ENCODE results near the gene DDIT3.
"Not testable (repeated sequence)": the region's sequence is repeated elsewhere in the genome, so short reads cannot be mapped to it uniquely, and the experiment has no call there.

Gene DDIT3

GRCh38 chr12:57514246-57514645 lies 6.1 kb downstream of the DDIT3 start:
- DNase-seq (ENCODE audit: low read depth in 1 of 2, low spot score in 1 of 2), result not testable (repeated sequence)

DNA sequence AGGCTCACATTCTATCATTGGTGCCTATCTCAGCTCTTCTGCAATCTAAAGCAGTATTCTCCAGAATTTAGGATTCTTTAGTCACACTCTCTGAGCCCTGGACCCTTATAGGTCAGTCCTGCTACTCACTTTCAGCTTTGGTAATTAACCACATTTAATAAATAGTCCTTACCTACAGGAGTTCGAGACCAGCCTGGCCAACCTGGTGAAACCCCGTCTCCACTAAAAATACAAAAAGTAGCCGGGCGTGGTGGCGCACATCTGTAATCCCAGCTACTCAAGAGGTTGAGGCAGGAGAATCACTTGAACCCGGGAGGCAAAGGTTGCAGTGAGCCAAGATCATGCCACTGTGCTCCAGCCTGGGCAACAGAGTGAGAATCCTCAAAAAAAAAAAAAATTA lies 6.6 kb downstream of the DDIT3 start:
- DNase-seq (ENCODE audit: low read depth in 1 of 2, low spot score in 1 of 2), result not testable (repeated sequence)

DNA sequence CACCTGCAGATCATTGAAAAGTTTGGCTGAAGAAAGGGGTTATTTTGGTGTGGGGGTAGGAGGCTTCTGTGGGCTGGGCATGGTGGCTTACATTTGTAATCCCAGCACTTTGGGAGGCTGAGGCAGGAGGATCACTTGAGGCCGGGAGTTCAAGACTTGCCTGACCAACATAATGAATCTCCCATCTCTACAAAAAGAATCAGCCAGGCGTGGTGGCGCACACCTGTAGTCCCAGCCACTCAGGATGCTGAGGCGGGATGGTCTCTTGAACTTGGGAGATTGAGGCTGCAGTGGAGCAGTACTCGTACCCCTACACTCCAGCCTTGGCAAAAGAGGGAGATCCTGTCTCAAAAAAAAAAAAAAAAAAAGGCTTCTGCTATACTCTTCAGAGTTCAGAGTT lies 7.0 kb downstream of the DDIT3 start:
- no peak for DNase-seq (ENCODE audit: low read depth in 1 of 2, low spot score in 1 of 2)

DNA sequence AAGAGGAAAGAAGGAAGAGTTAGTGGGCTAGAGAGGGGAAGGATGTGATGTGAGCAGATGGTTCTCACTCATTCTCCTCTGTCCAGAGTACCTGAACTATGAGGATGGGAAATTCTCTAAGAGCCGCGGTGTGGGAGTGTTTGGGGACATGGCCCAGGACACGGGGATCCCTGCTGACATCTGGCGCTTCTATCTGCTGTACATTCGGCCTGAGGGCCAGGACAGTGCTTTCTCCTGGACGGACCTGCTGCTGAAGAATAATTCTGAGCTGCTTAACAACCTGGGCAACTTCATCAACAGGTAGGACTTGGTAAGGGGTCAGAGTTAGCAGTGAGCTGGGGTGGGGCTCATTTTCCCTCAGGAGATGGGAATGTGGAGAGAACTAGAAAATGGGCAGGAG lies 7.6 kb downstream of the DDIT3 start:
- DNase-seq (ENCODE audit: low read depth in 1 of 2, low spot score in 1 of 2), result no peak

DNA sequence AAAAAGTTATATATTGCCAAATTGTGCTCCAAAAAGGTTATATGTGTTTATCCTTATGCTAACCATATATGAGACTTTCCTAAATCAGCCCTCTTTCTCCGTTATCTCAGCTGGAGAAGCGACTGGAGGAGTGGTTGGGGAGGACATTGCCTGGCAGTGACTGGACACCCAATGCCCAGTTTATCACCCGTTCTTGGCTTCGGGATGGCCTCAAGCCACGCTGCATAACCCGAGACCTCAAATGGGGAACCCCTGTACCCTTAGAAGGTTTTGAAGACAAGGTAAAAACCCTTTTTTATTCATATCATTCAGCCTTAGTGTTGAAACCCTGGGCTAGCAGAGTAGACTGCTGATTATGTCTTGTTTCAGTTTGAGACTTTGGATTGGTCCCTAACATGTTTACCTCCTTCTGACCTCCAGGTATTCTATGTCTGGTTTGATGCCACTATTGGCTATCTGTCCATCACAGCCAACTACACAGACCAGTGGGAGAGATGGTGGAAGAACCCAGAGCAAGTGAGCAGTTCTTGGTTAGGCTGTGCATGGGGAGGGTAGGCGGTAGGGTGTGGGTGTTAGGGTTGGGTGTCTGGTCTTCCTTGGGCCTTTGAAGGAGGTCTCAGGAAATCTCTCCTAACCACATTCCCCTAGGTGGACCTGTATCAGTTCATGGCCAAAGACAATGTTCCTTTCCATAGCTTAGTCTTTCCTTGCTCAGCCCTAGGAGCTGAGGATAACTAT lies 8.6 kb downstream of the DDIT3 start:
- no peak for DNase-seq (ENCODE audit: low read depth in 1 of 2, low spot score in 1 of 2)

GRCh38 chr12:57511161-57511560 lies 9.2 kb downstream of the DDIT3 start:
- no peak for DNase-seq (ENCODE audit: low read depth in 1 of 2, low spot score in 1 of 2)

GRCh38 chr12:57507796-57508195 lies 12.5 kb downstream of the DDIT3 start:
- not testable (repeated sequence) for DNase-seq (ENCODE audit: low read depth in 1 of 2, low spot score in 1 of 2)

- not testable (repeated sequence) for DNase-seq (ENCODE audit: low read depth in 1 of 2, low spot score in 1 of 2)
These were observed 13.8 kb downstream of the DDIT3 start for GRCh38 chr12:57506541-57506940.

DNA sequence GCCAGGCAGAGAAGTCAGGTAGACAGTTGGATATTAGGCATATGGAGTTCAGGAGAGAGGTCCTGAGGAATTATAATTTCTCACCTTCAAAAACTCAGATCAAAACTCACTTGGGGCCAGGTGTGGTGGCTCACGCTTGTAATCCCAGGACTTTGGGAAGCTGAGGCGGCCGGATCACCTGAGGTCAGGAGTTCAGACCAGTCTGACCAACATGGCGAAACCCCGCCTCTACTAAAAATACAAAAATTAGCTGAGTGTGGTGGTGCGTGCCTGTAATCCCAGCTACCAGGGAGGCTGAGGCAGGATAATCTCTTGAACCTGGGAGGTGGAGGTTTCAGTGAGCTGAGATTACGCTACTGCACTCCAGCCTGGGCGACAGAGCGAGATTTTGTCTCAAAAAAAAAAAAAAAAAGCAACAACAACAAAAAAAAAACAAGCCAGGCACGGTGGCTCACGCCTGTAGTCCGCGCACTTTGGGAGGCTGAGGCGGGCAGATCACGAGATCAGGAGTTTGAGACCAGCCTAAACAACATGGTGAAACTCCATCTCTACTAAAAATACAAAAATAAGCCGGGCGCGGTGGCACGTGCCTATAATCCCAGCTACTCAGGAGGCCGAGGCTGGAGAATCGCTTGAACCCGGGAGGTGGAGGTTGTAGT lies 17.9 kb downstream of the DDIT3 start:
- not testable (repeated sequence) for DNase-seq (ENCODE audit: low read depth in 1 of 2, low spot score in 1 of 2)

GRCh38 chr12:57500213-57500612 lies 20.1 kb downstream of the DDIT3 start:
- no peak for DNase-seq (ENCODE audit: low read depth in 1 of 2, low spot score in 1 of 2)

DNA sequence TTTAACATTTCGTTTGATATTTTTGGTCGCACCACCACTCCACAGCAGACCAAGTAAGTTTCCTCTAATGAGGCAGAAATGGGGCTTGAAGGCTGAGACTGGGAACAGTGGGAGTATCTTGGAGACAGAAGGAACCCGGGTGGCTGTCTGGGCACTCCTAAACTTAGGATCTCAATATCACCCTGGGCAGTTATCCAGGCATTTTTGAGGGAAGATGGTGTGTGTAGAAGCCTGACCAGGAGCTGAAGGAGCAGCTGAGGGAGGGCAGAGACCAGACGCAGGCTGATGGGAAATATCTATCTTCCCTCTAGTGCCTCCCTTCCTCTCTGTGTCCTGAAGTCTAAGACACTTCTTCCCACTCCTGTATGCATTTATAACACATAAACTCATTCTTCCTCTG lies 21.7 kb downstream of the DDIT3 start:
- DNase-seq (ENCODE audit: low read depth in 1 of 2, low spot score in 1 of 2), result no peak

GRCh38 chr12:57498132-57498502 lies 22.2 kb downstream of the DDIT3 start:
- DNase-seq (ENCODE audit: low read depth in 1 of 2, low spot score in 1 of 2), result no peak

DNA sequence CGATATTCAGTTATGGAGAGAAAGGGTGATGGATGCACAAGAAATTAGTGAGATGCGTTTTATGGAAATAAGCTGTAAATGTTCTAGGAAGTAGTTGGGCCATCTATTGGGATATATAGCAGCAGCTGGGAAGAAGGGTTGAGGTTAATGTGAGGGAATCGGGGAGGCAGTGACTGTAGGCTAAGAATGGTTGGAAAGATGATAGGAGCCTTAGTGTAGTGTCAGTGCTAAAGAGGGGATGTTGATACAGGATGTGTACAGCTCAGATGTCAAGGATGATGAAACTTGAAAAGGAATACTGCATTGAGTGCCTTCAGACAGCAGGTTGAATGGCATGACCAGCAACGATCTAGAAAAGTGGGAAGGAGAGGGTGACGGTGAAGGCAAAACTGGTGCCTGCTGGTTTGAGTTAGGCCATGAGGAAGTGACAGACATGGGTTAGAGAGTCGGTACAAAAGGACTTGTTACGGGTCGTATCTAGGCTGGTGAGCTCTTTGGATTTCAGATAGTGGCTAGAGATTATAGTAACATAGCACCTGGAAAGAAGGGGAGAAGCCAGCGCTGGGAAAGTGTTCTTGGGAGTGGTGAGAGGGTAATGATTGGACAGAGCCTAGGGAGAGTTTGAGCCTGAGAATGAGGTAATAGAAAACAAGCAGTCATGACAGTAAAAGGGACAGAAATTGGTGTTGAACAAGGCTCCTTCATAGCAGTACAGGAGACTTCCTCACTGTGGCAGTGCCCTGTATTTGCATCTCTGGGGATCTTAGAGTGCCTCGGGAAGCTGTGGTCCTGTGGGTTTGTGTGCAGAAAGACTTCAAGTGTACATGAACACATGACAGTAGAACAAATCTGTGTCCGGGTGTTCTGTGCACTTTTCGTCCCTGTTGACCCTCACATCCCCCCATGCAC lies 22.8 kb downstream of the DDIT3 start:
- no peak for DNase-seq (ENCODE audit: low read depth in 1 of 2, low spot score in 1 of 2)

- DNase-seq (ENCODE audit: low read depth in 1 of 2, low spot score in 1 of 2), result no peak
These were observed 23.5 kb downstream of the DDIT3 start for GRCh38 chr12:57496822-57497221.

DNA sequence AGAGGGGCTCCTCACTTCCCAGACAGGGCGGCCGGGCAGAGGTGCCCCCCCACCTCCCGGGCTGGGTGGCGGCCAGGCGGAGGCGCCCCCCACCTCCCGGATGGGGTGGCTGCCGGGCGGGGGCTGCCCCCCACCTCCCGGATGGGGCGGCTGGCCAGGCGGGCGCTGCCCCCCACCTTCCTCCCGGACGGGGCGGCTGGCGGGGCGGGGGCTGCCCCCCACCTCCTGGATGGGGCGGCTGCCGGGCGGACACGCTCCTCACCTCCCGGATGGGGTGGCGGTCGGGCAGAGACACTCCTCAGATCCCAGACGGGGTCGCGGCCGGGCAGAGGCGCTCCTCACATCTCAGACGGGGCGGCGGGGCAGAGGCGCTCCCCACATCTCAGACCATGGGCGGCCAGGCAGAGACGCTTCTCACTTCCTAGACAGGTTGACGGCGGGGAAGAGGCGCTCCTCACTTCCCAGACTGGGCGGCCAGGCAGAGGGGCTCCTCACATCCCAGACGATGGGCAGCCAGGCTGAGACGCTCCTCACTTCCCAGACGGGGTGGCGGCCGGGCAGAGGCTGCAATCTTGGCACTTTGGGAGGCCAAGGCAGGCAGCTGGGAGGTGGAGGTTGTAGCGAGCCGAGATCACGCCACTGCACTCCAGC lies 25.1 kb downstream of the DDIT3 start:
- not testable (repeated sequence) for DNase-seq (ENCODE audit: low read depth in 1 of 2, low spot score in 1 of 2)

DNA sequence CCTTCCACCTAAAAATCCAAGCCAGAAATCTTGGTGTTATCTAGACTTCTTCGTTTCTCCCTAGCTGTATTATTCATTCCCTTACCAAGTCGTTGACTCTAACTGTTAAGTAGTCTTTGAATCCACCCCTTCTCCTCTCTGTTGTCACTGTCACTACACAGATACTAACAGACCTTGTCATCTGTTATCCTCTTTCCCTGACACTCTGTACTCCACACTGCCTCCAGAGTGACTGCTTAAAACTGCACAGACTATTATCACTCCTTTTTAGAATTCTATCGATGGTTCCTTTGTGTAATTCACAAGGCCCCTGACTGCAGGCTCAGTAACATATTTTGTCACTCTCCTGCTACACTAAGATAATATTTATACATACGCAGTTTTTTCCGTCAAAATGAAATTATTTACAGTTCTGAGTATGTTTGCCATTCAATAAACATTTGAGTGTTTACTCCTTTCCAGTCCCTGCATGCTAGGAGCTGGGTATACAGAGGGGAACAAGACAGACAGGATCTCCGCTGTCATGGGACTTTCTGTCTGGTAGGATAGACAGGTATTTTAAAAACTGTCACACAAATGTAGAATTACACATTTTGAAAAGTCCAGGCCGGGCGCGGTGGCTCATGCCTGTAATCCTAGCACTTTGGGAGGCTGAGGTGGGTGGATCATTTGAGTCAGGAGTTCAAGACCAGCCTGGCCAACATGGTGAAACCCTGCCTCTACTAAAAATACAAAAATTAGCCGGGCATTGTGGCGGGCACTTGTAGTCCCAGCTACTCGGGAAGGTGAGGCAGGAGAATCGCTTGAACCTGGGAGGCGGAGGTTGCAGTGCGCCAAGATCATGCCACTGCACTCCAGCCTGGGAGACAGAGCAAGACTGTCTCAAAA lies 28.7 kb downstream of the DDIT3 start:
- DNase-seq (ENCODE audit: low read depth in 1 of 2, low spot score in 1 of 2), result no peak

GRCh38 chr12:57490126-57490525 lies 30.2 kb downstream of the DDIT3 start:
- DNase-seq (ENCODE audit: low read depth in 1 of 2, low spot score in 1 of 2), result no peak

GRCh38 chr12:57489157-57489641 lies 31.1 kb downstream of the DDIT3 start:
- no peak for DNase-seq (ENCODE audit: low read depth in 1 of 2, low spot score in 1 of 2)

GRCh38 chr12:57488402-57489156 lies 31.7 kb downstream of the DDIT3 start:
- no peak for DNase-seq (ENCODE audit: low read depth in 1 of 2, low spot score in 1 of 2)
